Panc1 (cell line): ENCODE measurements around the gene THSD7B. TPM values are rescaled to one million over a fixed set of nuclear protein-coding genes. Genes with fewer than 3 reads are reported as not detected.

Experiments used
- ATAC-seq: fragments of 200-7000 bp; cut with Tn5 transposase; 2 replicates; pipeline ENCODE4 v1.9.1; 2020; ENCODE audit warnings: mild to moderate bottlenecking, moderate library complexity
- BruUV-seq: library from RNA; stranded (reverse); fragments of 400-500 nt; replicated peaks from 2 replicates; lab custom pipeline; 2021; lab: Mats Ljungman, UMichigan
- CTCF ChIA-PET: fragments of 300-600 bp; sonication (Branson Sonifier 250); formaldehyde crosslinking; loops from one replicate; lab custom pipeline; 2022; ENCODE audit warnings: antibody characterized with exemption; lab: Charles Lee
- POLR2A ChIA-PET: fragments of 300-600 bp; sonication (Branson Sonifier 250); formaldehyde crosslinking; loops from one replicate; lab custom pipeline; 2022; ENCODE audit warnings: antibody characterized with exemption; lab: Charles Lee
- DNase-seq: peaks from one replicate; pipeline ENCODE4 v3.0.0-alpha.2; 2010; ENCODE audit warnings: low read depth, low spot score
- H3K27ac ChIP-seq: 2 replicates; pipeline ENCODE4 v1.5.1; 2011; ENCODE audit warnings: mild to moderate bottlenecking, low read length, inconsistent platforms
- H3K27me3 ChIP-seq: fragments of 200-500 bp; sonication (Bioruptor generic); 2 replicates; pipeline ENCODE4 v1.6.0; 2014; ENCODE audit warnings: low read length, inconsistent platforms; ENCODE audit not compliant: control insufficient read depth, insufficient read depth
- H3K36me3 ChIP-seq: fragments of 200-500 bp; sonication (Bioruptor generic); 2 replicates; pipeline ENCODE4 v1.5.1; 2014; ENCODE audit warnings: inconsistent platforms, mild to moderate bottlenecking, low read length, moderate library complexity; ENCODE audit not compliant: control insufficient read depth, insufficient read depth
- H3K4me1 ChIP-seq: 2 replicates; pipeline ENCODE4 v1.5.1; 2011; ENCODE audit warnings: inconsistent platforms, mild to moderate bottlenecking, low read length, moderate library complexity; ENCODE audit not compliant: control insufficient read depth, insufficient read depth
- H3K4me3 ChIP-seq, 2 experiments: 2 replicates each; pipeline ENCODE4 v1.5.1; 2011 to 2012; ENCODE audit warnings: low read depth in 2 of 2, low read length in 2 of 2, mild to moderate bottlenecking in 2 of 2, inconsistent platforms in 1 of 2, moderate library complexity in 1 of 2
- H3K9me3 ChIP-seq: fragments of 200-500 bp; sonication (Bioruptor generic); 2 replicates; pipeline ENCODE4 v1.5.1; 2014; ENCODE audit warnings: low read depth, mild to moderate bottlenecking, inconsistent platforms, low read length, moderate library complexity; ENCODE audit not compliant: control insufficient read depth, insufficient read depth
- POLR2AphosphoS5 ChIP-seq: IDR thresholded peaks from 2 replicates; pipeline ENCODE4 v1.6.1; 2012; ENCODE audit warnings: mild to moderate bottlenecking, low read depth, low read length, moderate library complexity
- SIN3A ChIP-seq: IDR thresholded peaks from 2 replicates; pipeline ENCODE4 v1.6.1; 2012; ENCODE audit warnings: low read depth, mild to moderate bottlenecking, low read length, moderate library complexity, borderline replicate concordance; ENCODE audit not compliant: insufficient read depth
- TCF7L2 ChIP-seq: IDR thresholded peaks from 2 replicates; pipeline ENCODE4 v1.6.1; 2011; ENCODE audit warnings: mild to moderate bottlenecking, low read depth, low read length, inconsistent platforms
- in situ Hi-C: cut with HindIII; loops from 2 replicates; pipeline ENCODE4 v1.10.0; 2016; ENCODE audit warnings: low sequenced_read_pairs, low pct_unique_long_range_greater_than_20kb
- intact Hi-C: fragments of 100-400 bp; cut with micrococcal nuclease; formaldehyde crosslinking; loops from one replicate; pipeline ENCODE4 v1.10.0; 2022; ENCODE audit not compliant: unreplicated experiment
- total RNA-seq: library from RNA; stranded (reverse); gene quantifications from one replicate; pipeline ENCODE4 v1.2.1, GENCODE V29; 2021; ENCODE audit not compliant: unreplicated experiment
- TF ChIP-seq, protein P1 (sequence below), 2 experiments: IDR thresholded peaks; 2 replicates each; pipeline ENCODE4 v1.6.1; 2011 to 2012; ENCODE audit warnings: low read depth in 2 of 2, control low read depth in 1 of 2, low read length in 1 of 2, mild to moderate bottlenecking in 1 of 2, moderate library complexity in 1 of 2; ENCODE audit not compliant: insufficient read depth in 1 of 2
- TF ChIP-seq, protein P2 (sequence below): fragments of 450-650 bp; IDR thresholded peaks from 2 replicates; pipeline ENCODE4 v1.5.1; 2017; ENCODE audit warnings: mild to moderate bottlenecking

The THSD7B gene
- total RNA-seq, 1 experiment from 2014 or later = not detected

DNA sequence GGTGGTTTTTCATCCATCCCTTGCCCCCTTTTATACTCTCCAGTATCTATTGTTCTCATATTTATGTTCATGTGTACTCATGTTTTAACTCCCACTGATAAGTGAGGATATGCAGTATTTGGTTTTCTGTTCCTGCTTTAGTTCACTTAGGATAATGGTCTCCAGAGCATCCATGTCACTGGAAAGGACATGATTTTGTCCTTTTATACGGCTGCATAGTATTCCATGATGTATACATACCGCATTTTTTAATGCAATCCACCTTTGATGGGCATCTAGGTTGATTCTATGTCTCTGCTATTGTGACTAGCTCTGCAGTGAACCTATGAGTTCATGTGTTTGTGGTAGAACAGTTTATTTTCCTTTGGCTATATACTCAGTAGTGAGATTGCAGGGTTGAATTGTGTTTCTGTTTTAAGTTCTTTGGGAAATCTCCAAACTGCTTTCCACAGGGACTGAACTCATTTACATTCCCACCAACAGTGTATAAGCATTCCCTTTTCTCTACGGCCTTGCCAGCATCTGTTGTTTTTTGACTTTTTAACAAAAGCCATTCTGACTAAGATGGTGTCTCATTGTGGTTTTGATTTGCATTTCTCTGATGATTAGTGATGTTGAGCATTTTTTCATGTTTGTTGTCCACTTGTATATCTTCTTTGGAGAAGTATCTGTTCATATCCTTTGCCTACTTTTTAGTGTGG lies 420.2 kb downstream of the THSD7B start:
- Histone ChIP-seq H3K36me3 (no peaks in the 10 kb centered on the region), H3K9me3 (no peaks in the 10 kb centered on the region), H3K27ac (no peak overlapping the region), H3K4me1 (no peaks in the 10 kb centered on the region), H3K27me3 (no peaks in the 10 kb centered on the region), H3K4me3 (no peak overlapping the region)
- intact Hi-C loops = no loop called here
- POLR2A ChIA-PET = no interaction called here
- no peak for TF ChIP-seq POLR2AphosphoS5
- no peak for TF ChIP-seq SIN3A
- TF ChIP-seq, protein P1, sequence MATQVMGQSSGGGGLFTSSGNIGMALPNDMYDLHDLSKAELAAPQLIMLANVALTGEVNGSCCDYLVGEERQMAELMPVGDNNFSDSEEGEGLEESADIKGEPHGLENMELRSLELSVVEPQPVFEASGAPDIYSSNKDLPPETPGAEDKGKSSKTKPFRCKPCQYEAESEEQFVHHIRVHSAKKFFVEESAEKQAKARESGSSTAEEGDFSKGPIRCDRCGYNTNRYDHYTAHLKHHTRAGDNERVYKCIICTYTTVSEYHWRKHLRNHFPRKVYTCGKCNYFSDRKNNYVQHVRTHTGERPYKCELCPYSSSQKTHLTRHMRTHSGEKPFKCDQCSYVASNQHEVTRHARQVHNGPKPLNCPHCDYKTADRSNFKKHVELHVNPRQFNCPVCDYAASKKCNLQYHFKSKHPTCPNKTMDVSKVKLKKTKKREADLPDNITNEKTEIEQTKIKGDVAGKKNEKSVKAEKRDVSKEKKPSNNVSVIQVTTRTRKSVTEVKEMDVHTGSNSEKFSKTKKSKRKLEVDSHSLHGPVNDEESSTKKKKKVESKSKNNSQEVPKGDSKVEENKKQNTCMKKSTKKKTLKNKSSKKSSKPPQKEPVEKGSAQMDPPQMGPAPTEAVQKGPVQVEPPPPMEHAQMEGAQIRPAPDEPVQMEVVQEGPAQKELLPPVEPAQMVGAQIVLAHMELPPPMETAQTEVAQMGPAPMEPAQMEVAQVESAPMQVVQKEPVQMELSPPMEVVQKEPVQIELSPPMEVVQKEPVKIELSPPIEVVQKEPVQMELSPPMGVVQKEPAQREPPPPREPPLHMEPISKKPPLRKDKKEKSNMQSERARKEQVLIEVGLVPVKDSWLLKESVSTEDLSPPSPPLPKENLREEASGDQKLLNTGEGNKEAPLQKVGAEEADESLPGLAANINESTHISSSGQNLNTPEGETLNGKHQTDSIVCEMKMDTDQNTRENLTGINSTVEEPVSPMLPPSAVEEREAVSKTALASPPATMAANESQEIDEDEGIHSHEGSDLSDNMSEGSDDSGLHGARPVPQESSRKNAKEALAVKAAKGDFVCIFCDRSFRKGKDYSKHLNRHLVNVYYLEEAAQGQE (IDR thresholded peaks at IDR 0.05; ENCODE audit: insufficient read depth in 1 of 2, low read depth in 2 of 2, low read length in 1 of 2) = no peak
- no peak for TF ChIP-seq TCF7L2
- TF ChIP-seq, protein P2, sequence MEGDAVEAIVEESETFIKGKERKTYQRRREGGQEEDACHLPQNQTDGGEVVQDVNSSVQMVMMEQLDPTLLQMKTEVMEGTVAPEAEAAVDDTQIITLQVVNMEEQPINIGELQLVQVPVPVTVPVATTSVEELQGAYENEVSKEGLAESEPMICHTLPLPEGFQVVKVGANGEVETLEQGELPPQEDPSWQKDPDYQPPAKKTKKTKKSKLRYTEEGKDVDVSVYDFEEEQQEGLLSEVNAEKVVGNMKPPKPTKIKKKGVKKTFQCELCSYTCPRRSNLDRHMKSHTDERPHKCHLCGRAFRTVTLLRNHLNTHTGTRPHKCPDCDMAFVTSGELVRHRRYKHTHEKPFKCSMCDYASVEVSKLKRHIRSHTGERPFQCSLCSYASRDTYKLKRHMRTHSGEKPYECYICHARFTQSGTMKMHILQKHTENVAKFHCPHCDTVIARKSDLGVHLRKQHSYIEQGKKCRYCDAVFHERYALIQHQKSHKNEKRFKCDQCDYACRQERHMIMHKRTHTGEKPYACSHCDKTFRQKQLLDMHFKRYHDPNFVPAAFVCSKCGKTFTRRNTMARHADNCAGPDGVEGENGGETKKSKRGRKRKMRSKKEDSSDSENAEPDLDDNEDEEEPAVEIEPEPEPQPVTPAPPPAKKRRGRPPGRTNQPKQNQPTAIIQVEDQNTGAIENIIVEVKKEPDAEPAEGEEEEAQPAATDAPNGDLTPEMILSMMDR = no peak
- CTCF ChIA-PET = no interaction called here
- ATAC-seq (no peak), DNase-seq (no peak)
- in situ Hi-C loops = no loop called here
- no TSS peak for BruUV-seq

DNA sequence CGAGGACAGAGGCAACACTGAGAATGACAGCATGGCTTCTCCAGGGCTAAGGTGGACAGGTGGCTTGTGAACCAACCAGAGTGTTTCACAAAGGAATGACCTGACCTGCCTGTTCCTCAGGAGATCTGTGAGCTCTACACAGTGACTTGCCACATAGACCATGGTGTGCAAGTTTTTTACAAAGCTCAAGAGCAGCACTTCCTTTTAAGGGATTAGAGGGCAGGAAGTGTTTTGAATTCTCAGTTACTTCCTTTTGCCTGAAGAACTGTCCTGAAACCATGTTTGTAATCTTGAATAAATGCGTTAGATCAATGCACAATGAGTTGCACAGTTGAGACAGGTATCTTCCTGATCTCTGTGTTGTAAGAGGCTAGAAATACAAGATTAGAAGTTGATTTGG lies 421.9 kb downstream of the THSD7B start:
- no TSS peak for BruUV-seq
- ATAC-seq (no peak), DNase-seq (no peak)
- intact Hi-C loops = no loop called here
- no peaks in the 10 kb centered on the region for H3K27me3 ChIP-seq
- no peak overlapping the region for H3K27ac ChIP-seq
- TF ChIP-seq SIN3A (no peak), TCF7L2 (no peak), POLR2AphosphoS5 (no peak)
- TF ChIP-seq, protein P1 (IDR thresholded peaks at IDR 0.05; ENCODE audit: insufficient read depth in 1 of 2, low read depth in 2 of 2, low read length in 1 of 2) = no peak
- TF ChIP-seq, protein P2 = no peak
- in situ Hi-C loops = no loop called here
- ChIA-PET CTCF (no interaction called here), POLR2A (no interaction called here)
- no peaks in the 10 kb centered on the region for H3K36me3 ChIP-seq
- no peak overlapping the region for H3K4me3 ChIP-seq
- no peaks in the 10 kb centered on the region for H3K4me1 ChIP-seq
- H3K9me3 ChIP-seq = no peaks in the 10 kb centered on the region
